Measurements from ENCODE around the gene IYD.
A peak's percentile ranks its signal among the peaks of the same experiment; 100 is the strongest.

The IYD gene

DNA sequence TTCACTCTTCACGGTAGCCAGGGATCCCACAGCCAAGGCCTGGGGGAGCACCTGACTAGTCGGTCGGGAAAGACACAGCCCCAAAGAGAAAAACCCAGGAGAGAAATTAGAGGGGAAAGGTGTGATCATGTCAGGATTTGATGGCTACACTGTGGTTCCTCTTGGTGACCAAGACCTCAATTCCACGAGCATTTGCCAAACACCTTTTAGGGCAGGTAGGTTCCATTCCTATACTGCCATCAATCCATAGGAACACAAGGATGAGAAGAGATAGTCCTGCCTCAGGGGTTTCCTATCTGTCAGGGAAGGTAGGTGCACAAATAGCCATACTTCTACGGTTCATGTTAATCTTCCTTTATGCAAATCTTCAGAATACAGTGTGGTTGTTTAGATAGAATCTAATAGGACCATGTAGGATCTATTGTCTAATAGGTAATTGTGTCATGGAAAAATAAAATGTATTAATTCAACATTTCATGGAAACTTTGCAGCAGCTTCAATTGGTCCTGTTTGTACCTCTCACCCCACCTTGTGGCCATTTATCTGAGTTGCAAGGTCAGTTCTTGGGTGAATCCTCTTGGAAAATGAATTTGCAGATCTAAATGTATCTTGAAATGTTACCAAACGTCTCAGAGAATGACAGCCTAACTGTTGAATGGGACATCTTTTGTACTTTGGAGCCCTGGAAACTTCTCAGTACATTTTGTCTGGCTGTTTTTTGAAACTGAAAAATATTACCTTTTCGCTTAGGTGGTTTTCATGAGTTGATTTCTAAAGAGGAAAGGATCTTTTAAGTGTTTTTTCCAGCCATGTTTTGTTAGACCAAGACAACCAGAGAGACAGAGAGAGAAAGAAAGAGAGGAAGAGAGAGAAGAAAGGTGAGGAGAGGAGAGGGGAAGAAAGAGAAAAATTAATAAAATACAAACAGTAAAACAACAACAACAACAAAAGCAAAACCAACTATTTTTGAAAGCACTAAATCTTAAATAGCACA lies 33.7 kb upstream of the IYD start:
- DNase-seq (ENCODE audit: low read depth): peak; percentile 85
- TF ChIP-seq CTCF (conservative IDR thresholded peaks at IDR 0.05; ENCODE audit: control insufficient read depth, insufficient read depth, low read depth, low read length): peak; percentile 96

DNA sequence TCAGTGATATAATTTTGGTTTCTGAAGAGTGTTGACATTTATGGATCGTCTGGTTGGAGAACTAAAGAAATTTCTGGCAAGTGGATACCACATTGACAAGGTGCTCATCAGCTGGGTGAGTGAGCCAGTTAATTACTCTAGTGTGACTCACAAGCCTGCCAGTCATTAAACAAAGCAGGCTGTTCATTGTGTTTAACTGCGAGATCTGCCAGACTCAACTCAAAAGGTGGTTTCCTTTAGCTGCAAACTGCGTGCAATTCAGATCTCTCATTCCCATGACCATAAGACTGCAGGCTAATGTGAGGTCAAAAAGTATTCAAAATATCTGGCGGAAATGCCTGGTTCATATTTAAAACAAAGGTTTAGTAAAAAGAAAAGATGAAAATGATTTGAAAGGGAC lies 32.5 kb upstream of the IYD start:
- no peak for TF ChIP-seq CTCF (conservative IDR thresholded peaks at IDR 0.05; ENCODE audit: control insufficient read depth, insufficient read depth, low read depth, low read length)
- peak; percentile 11 for DNase-seq (ENCODE audit: low read depth)
- H3K4me3 ChIP-seq (ENCODE audit: control insufficient read depth, low read depth, low read length): no peak overlapping the region

More for the DNA sequence above, 33.7 kb upstream of the IYD start:
- H3K4me3 ChIP-seq (ENCODE audit: control insufficient read depth, low read depth, low read length): no peak overlapping the region

GRCh38 chr6:150336708-150337107 lies 32.1 kb upstream of the IYD start:
- TF ChIP-seq CTCF (conservative IDR thresholded peaks at IDR 0.05; ENCODE audit: control insufficient read depth, insufficient read depth, low read depth, low read length): no peak
- no peak overlapping the region for H3K4me3 ChIP-seq (ENCODE audit: control insufficient read depth, low read depth, low read length)
- DNase-seq (ENCODE audit: low read depth): no peak

GRCh38 chr6:150342126-150342525 lies 26.7 kb upstream of the IYD start:
- TF ChIP-seq CTCF (conservative IDR thresholded peaks at IDR 0.05; ENCODE audit: control insufficient read depth, insufficient read depth, low read depth, low read length): no peak

DNA sequence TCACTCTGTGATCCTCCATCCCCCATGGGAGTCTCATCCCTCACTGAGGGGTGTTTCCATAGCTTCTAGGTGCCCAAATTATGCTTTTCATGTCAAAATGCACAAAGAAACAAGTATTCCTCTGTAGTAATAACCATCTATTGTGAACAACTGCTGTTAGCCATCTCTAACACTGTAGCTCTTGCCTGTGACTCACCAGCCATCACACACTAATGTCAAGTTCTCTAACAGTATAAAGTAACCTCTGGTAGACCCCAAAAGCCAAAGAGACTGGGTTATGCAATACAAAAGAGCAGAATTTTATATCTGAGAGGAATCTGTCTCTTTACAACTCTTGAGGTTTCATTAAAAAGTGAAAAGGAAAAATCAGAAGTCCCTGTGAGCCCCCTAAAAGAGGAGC lies 25.4 kb upstream of the IYD start:
- DNase-seq (ENCODE audit: low read depth): peak; percentile 30
- no peak for TF ChIP-seq CTCF (conservative IDR thresholded peaks at IDR 0.05; ENCODE audit: control insufficient read depth, insufficient read depth, low read depth, low read length)
- H3K4me3 ChIP-seq (ENCODE audit: control insufficient read depth, low read depth, low read length): no peak overlapping the region

More at GRCh38 chr6:150342126-150342525, 26.7 kb upstream of the IYD start:
- H3K4me3 ChIP-seq (ENCODE audit: control insufficient read depth, low read depth, low read length): no peak overlapping the region
- DNase-seq (ENCODE audit: low read depth): no peak

- no peak overlapping the region for H3K4me3 ChIP-seq (ENCODE audit: control insufficient read depth, low read depth, low read length)
- TF ChIP-seq CTCF (conservative IDR thresholded peaks at IDR 0.05; ENCODE audit: control insufficient read depth, insufficient read depth, low read depth, low read length): no peak
- peak; percentile 22 for DNase-seq (ENCODE audit: low read depth)
These were observed 23.0 kb upstream of the IYD start for GRCh38 chr6:150345781-150346180.

All from fibroblast of mammary gland (primary cell).